Spleen (tissue), 7 donors: ENCODE results near the gene CCSER2.
A peak's percentile ranks its signal among the peaks of the same experiment; 100 is the strongest.

ENCODE experiments used
- POLR2A ChIP-seq, 3 donors: fragments of 450-650 bp; IDR thresholded peaks; one replicate each; pipeline ENCODE4 v1.5.1; 2017; ENCODE audit warnings: antibody characterized with exemption in 3 of 3, mild to moderate bottlenecking in 1 of 3
- POLR2AphosphoS5 ChIP-seq, 3 donors: sonication (generic); formaldehyde crosslinking; IDR thresholded peaks; one replicate each; pipeline ENCODE4 v1.5.1; 2017; ENCODE audit warnings: antibody characterized with exemption in 3 of 3
- TF ChIP-seq, protein P1 (sequence below), 11 experiments: fragments of 200-600 bp in 7 of 11; fragments of 450-650 bp in 4 of 11; sonication (generic) in 4 of 11; IDR thresholded peaks in 8 of 11; conservative IDR thresholded peaks in 3 of 11; 1 replicate in 7 of 11; 2 replicates in 4 of 11; pipeline versions ENCODE4 v1.4.0 to v1.8.0; 2016 to 2021; ENCODE audit warnings: antibody characterized with exemption in 11 of 11, inconsistent platforms in 4 of 11, mild to moderate bottlenecking in 1 of 11
- donor health status: DM: no; HTN: no; CAD: no; lungs with moderate emphysema.
- donor health status: DM: no; HTN: no; CAD: no.
- donor health status: DM: no; HTN: no; CAD: no.

- TF ChIP-seq, protein P1, sequence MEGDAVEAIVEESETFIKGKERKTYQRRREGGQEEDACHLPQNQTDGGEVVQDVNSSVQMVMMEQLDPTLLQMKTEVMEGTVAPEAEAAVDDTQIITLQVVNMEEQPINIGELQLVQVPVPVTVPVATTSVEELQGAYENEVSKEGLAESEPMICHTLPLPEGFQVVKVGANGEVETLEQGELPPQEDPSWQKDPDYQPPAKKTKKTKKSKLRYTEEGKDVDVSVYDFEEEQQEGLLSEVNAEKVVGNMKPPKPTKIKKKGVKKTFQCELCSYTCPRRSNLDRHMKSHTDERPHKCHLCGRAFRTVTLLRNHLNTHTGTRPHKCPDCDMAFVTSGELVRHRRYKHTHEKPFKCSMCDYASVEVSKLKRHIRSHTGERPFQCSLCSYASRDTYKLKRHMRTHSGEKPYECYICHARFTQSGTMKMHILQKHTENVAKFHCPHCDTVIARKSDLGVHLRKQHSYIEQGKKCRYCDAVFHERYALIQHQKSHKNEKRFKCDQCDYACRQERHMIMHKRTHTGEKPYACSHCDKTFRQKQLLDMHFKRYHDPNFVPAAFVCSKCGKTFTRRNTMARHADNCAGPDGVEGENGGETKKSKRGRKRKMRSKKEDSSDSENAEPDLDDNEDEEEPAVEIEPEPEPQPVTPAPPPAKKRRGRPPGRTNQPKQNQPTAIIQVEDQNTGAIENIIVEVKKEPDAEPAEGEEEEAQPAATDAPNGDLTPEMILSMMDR (IDR thresholded peaks at IDR 0.05 in 8 of 11, conservative IDR thresholded peaks at IDR 0.05 in 3 of 11), result no peak
- peak in 1 of 3 donors; percentile 9 for TF ChIP-seq POLR2AphosphoS5 (IDR thresholded peaks at IDR 0.05)
- TF ChIP-seq POLR2A (IDR thresholded peaks at IDR 0.05), result no peak
Measured at GRCh38 chr10:84329196-84329611, 815 bp downstream of the CCSER2 start.
